CD4-positive, alpha-beta T cell treated with Interleukin-15 for 1 hour (primary cell): ENCODE data around the gene LMBR1.
"Not testable (repeated sequence)": the region's sequence is repeated elsewhere in the genome, so short reads cannot be mapped to it uniquely, and the experiment has no call there.

Source experiments
- DNase-seq: peaks from one replicate; pipeline ENCODE4 v3.0.0-alpha.2; 2020

The LMBR1 gene

GRCh38 chr7:156843582-156843981 is 49.4 kb downstream of the LMBR1 start:
- DNase-seq: not testable (repeated sequence)

- no peak for DNase-seq
These were observed 49.8 kb downstream of the LMBR1 start for GRCh38 chr7:156843157-156843556.

- no peak for DNase-seq
These were observed 50.2 kb downstream of the LMBR1 start for GRCh38 chr7:156842740-156843140.

- DNase-seq: no peak
These were observed 50.7 kb downstream of the LMBR1 start for GRCh38 chr7:156842317-156842716.

- no peak for DNase-seq
These were observed 51.5 kb downstream of the LMBR1 start for GRCh38 chr7:156841497-156841896.

GRCh38 chr7:156840134-156840533 is 52.8 kb downstream of the LMBR1 start:
- DNase-seq: no peak

- DNase-seq: no peak
These were observed 56.5 kb downstream of the LMBR1 start for GRCh38 chr7:156836443-156836842.

GRCh38 chr7:156834462-156834861 is 58.5 kb downstream of the LMBR1 start:
- DNase-seq: no peak

GRCh38 chr7:156833312-156833711 is 59.7 kb downstream of the LMBR1 start:
- DNase-seq: no peak

- DNase-seq: no peak
These were observed 60.6 kb downstream of the LMBR1 start for GRCh38 chr7:156832195-156832877.

GRCh38 chr7:156829669-156830336 is 63.2 kb downstream of the LMBR1 start:
- no peak for DNase-seq

- DNase-seq: no peak
These were observed 65.3 kb downstream of the LMBR1 start for GRCh38 chr7:156827587-156828203.

GRCh38 chr7:156823435-156823834 is 69.5 kb downstream of the LMBR1 start:
- no peak for DNase-seq

GRCh38 chr7:156820445-156821063 is 72.4 kb downstream of the LMBR1 start:
- DNase-seq: no peak

- DNase-seq: no peak
These were observed 73.2 kb downstream of the LMBR1 start for GRCh38 chr7:156819733-156820295.

GRCh38 chr7:156818133-156818532 is 74.8 kb downstream of the LMBR1 start:
- DNase-seq: no peak

GRCh38 chr7:156816943-156817572 is 75.9 kb downstream of the LMBR1 start:
- no peak for DNase-seq

- no peak for DNase-seq
These were observed 81.3 kb downstream of the LMBR1 start for GRCh38 chr7:156811706-156812105.

- DNase-seq: not testable (repeated sequence)
These were observed 89.3 kb downstream of the LMBR1 start for GRCh38 chr7:156803656-156804055.

- no peak for DNase-seq
These were observed 90.8 kb downstream of the LMBR1 start for GRCh38 chr7:156802214-156802613.

GRCh38 chr7:156795415-156795814 is 97.6 kb downstream of the LMBR1 start:
- DNase-seq: no peak

GRCh38 chr7:156793334-156793733 is 99.6 kb downstream of the LMBR1 start:
- no peak for DNase-seq

GRCh38 chr7:156792611-156793010 is 100.4 kb downstream of the LMBR1 start:
- no peak for DNase-seq
